ENCODE data around the gene AMIGO1.

AMIGO1 gene

GRCh38 chr1:109523706-109524105 is 14.2 kb upstream of the AMIGO1 start:
- Mint-ChIP-seq H3K27me3 (no peaks in the 10 kb centered on the region), H3K27ac (no peak overlapping the region), H3K4me3 (no peak overlapping the region), H3K4me1 (no peaks in the 10 kb centered on the region), H3K9me3 (no peaks in the 10 kb centered on the region)
- no peak for DNase-seq
- no peak for ATAC-seq

- H3K4me3 Mint-ChIP-seq, result no peak overlapping the region
- ATAC-seq (no peak), DNase-seq (no peak)
- no peak overlapping the region for H3K27ac Mint-ChIP-seq
- H3K27me3 Mint-ChIP-seq, result no peaks in the 10 kb centered on the region
- H3K9me3 Mint-ChIP-seq, result no peaks in the 10 kb centered on the region
- H3K4me1 Mint-ChIP-seq, result no peaks in the 10 kb centered on the region
Observed at GRCh38 chr1:109522026-109522425, 12.5 kb upstream of the AMIGO1 start.

- ATAC-seq, result no peak
- DNase-seq, result no peak
- Mint-ChIP-seq H3K27me3 (no peaks in the 10 kb centered on the region), H3K27ac (peak overlapping the region in 1 of 2 donors; percentile 38), H3K4me3 (no peak overlapping the region), H3K4me1 (no peaks in the 10 kb centered on the region), H3K9me3 (no peaks in the 10 kb centered on the region)
Observed at GRCh38 chr1:109521002-109521951, 11.8 kb upstream of the AMIGO1 start.

GRCh38 chr1:109517337-109517736 is 7.8 kb upstream of the AMIGO1 start:
- H3K4me3 Mint-ChIP-seq, result no peak overlapping the region
- no peaks in the 10 kb centered on the region for H3K9me3 Mint-ChIP-seq
- DNase-seq (no peak), ATAC-seq (no peak)
- peaks cover 7% of the 10 kb centered on the region for H3K4me1 Mint-ChIP-seq
- no peak overlapping the region for H3K27ac Mint-ChIP-seq
- H3K27me3 Mint-ChIP-seq, result no peaks in the 10 kb centered on the region

- H3K27me3 Mint-ChIP-seq, result no peaks in the 10 kb centered on the region
- no peak overlapping the region for H3K27ac Mint-ChIP-seq
- no peaks in the 10 kb centered on the region for H3K9me3 Mint-ChIP-seq
- H3K4me3 Mint-ChIP-seq, result no peak overlapping the region
- ATAC-seq (no peak), DNase-seq (no peak)
- H3K4me1 Mint-ChIP-seq, result peaks cover 11% of the 10 kb centered on the region
Observed at GRCh38 chr1:109516872-109517271, 7.3 kb upstream of the AMIGO1 start.

GRCh38 chr1:109514846-109515245 is 5.3 kb upstream of the AMIGO1 start:
- peaks cover 31% of the 10 kb centered on the region for H3K4me1 Mint-ChIP-seq
- DNase-seq (no peak), ATAC-seq (no peak)
- H3K9me3 Mint-ChIP-seq, result no peaks in the 10 kb centered on the region
- no peaks in the 10 kb centered on the region for H3K27me3 Mint-ChIP-seq
- H3K4me3 Mint-ChIP-seq, result no peak overlapping the region
- H3K27ac Mint-ChIP-seq, result peak overlapping the region in 1 of 2 donors; percentile 31

- DNase-seq (no peak), ATAC-seq (no peak)
- Mint-ChIP-seq H3K4me3 (no peak overlapping the region), H3K9me3 (no peaks in the 10 kb centered on the region), H3K27ac (no peak overlapping the region), H3K27me3 (no peaks in the 10 kb centered on the region), H3K4me1 (peaks cover 43% of the 10 kb centered on the region)
Observed at GRCh38 chr1:109513110-109513710, 3.7 kb upstream of the AMIGO1 start.

GRCh38 chr1:109508873-109509175 is 703 bp downstream of the AMIGO1 start:
- no peaks in the 10 kb centered on the region for H3K9me3 Mint-ChIP-seq
- H3K4me1 Mint-ChIP-seq, result peaks cover 80% of the 10 kb centered on the region
- ATAC-seq (peak; percentile 30), DNase-seq (no peak)
- H3K27ac Mint-ChIP-seq, result peak overlapping the region; percentile 47 to 94
- peak overlapping the region; percentile 89 to 97 for H3K4me3 Mint-ChIP-seq
- no peaks in the 10 kb centered on the region for H3K27me3 Mint-ChIP-seq

GRCh38 chr1:109508001-109508872 is 1.3 kb downstream of the AMIGO1 start:
- H3K27ac Mint-ChIP-seq, result peak overlapping the region; percentile 47 to 51
- peak overlapping the region; percentile 89 to 97 for H3K4me3 Mint-ChIP-seq
- H3K9me3 Mint-ChIP-seq, result no peaks in the 10 kb centered on the region
- H3K27me3 Mint-ChIP-seq, result no peaks in the 10 kb centered on the region
- peaks cover 85% of the 10 kb centered on the region for H3K4me1 Mint-ChIP-seq
- DNase-seq, result no peak
- no peak for ATAC-seq

- peak overlapping the region in 1 of 2 donors; percentile 71 for H3K27ac Mint-ChIP-seq
- H3K4me1 Mint-ChIP-seq, result peaks cover 95% of the 10 kb centered on the region
Observed at GRCh38 chr1:109504974-109505373, 4.6 kb downstream of the AMIGO1 start.

GRCh38 chr1:109503935-109504334 is 5.6 kb downstream of the AMIGO1 start:
- Mint-ChIP-seq H3K4me3 (peak overlapping the region; percentile 63 to 72), H3K27ac (peak overlapping the region; percentile 86 to 94)

More at GRCh38 chr1:109504974-109505373, 4.6 kb downstream of the AMIGO1 start:
- H3K9me3 Mint-ChIP-seq, result no peaks in the 10 kb centered on the region
- no peaks in the 10 kb centered on the region for H3K27me3 Mint-ChIP-seq
- H3K4me3 Mint-ChIP-seq, result no peak overlapping the region
- DNase-seq (no peak), ATAC-seq (no peak)

GRCh38 chr1:109502364-109502851 is 7.1 kb downstream of the AMIGO1 start:
- no peaks in the 10 kb centered on the region for H3K27me3 Mint-ChIP-seq
- peak; percentile 73 for ATAC-seq

More at GRCh38 chr1:109503935-109504334, 5.6 kb downstream of the AMIGO1 start:
- H3K4me1 Mint-ChIP-seq, result peaks cover 99% of the 10 kb centered on the region
- H3K9me3 Mint-ChIP-seq, result no peaks in the 10 kb centered on the region
- DNase-seq (no peak), ATAC-seq (no peak)
- H3K27me3 Mint-ChIP-seq, result no peaks in the 10 kb centered on the region

GRCh38 chr1:109501644-109502363 is 7.7 kb downstream of the AMIGO1 start:
- Mint-ChIP-seq H3K27ac (peak overlapping the region in 1 of 2 donors; percentile 92), H3K27me3 (no peaks in the 10 kb centered on the region), H3K9me3 (no peaks in the 10 kb centered on the region), H3K4me3 (peak overlapping the region; percentile 60 to 76), H3K4me1 (peaks cover 99% of the 10 kb centered on the region)
- no peak for DNase-seq
- no peak for ATAC-seq

More at GRCh38 chr1:109502364-109502851, 7.1 kb downstream of the AMIGO1 start:
- Mint-ChIP-seq H3K4me3 (peak overlapping the region; percentile 60 to 76), H3K4me1 (peaks cover 99% of the 10 kb centered on the region), H3K9me3 (no peaks in the 10 kb centered on the region), H3K27ac (peak overlapping the region in 1 of 2 donors; percentile 75)
- DNase-seq, result no peak

GRCh38 chr1:109500941-109501381 is 8.6 kb downstream of the AMIGO1 start:
- DNase-seq (no peak), ATAC-seq (no peak)
- H3K27ac Mint-ChIP-seq, result no peak overlapping the region
- H3K9me3 Mint-ChIP-seq, result no peaks in the 10 kb centered on the region
- no peaks in the 10 kb centered on the region for H3K27me3 Mint-ChIP-seq
- no peak overlapping the region for H3K4me3 Mint-ChIP-seq
- peaks cover 99% of the 10 kb centered on the region for H3K4me1 Mint-ChIP-seq
